H1 (cell line): ENCODE measurements around the gene SECTM1.

Experiments
- BCL11A ChIP-seq, 2 experiments: IDR thresholded peaks; one replicate each; pipeline ENCODE4 v1.6.1; 2011; ENCODE audit warnings: low read depth in 2 of 2, low read length in 2 of 2, mild to moderate bottlenecking in 2 of 2
- CEBPB ChIP-seq: IDR thresholded peaks from 2 replicates; pipeline ENCODE4 v1.6.1; 2012; ENCODE audit warnings: low read depth, low read length
- CTCF ChIP-seq, 3 experiments: IDR thresholded peaks; 1 replicate in 2 of 3; 2 replicates in 1 of 3; pipeline versions ENCODE4 v1.5.1 to v1.6.1; 2011; ENCODE audit warnings: low read length in 3 of 3, mild to moderate bottlenecking in 3 of 3, inconsistent platforms in 2 of 3, low read depth in 1 of 3, moderate library complexity in 1 of 3; ENCODE audit not compliant: insufficient read depth in 1 of 3; ENCODE audit errors: control extremely low read depth in 1 of 3
- EP300 ChIP-seq, 2 experiments: IDR thresholded peaks; 1 replicate in 1 of 2; 2 replicates in 1 of 2; pipeline ENCODE4 v1.6.1; 2011 to 2012; ENCODE audit warnings: low read depth in 2 of 2, low read length in 2 of 2, mild to moderate bottlenecking in 2 of 2, borderline replicate concordance in 1 of 2, inconsistent platforms in 1 of 2, moderate library complexity in 1 of 2
- HDAC2 ChIP-seq, 2 experiments: fragments of 300-600 bp in 1 of 2; sonication (generic) in 1 of 2; IDR thresholded peaks; 2 replicates each; pipeline ENCODE4 v1.6.1; 2011 to 2012; ENCODE audit warnings: low read depth in 2 of 2, low read length in 2 of 2, mild to moderate bottlenecking in 2 of 2, moderate library complexity in 2 of 2, borderline replicate concordance in 1 of 2, inconsistent platforms in 1 of 2
- JUN ChIP-seq: IDR thresholded peaks from 2 replicates; pipeline ENCODE4 v1.6.1; 2011; ENCODE audit warnings: low read depth, mild to moderate bottlenecking, improper control_type of control experiment, low read length
- JUND ChIP-seq: IDR thresholded peaks from 2 replicates; pipeline ENCODE4 v1.6.1; 2011; ENCODE audit warnings: mild to moderate bottlenecking, improper control_type of control experiment, low read length
- POLR2A ChIP-seq, 2 experiments: IDR thresholded peaks; 1 replicate in 1 of 2; 2 replicates in 1 of 2; pipeline ENCODE4 v1.6.1; 2011; ENCODE audit warnings: low read depth in 2 of 2, low read length in 2 of 2, mild to moderate bottlenecking in 2 of 2; ENCODE audit errors: control extremely low read depth in 1 of 2
- USF2 ChIP-seq: IDR thresholded peaks from 2 replicates; pipeline ENCODE4 v1.6.1; 2011; ENCODE audit warnings: low read length, improper control_type of control experiment
- ZNF274 ChIP-seq: IDR thresholded peaks from 2 replicates; pipeline ENCODE4 v1.7.0; 2012; ENCODE audit warnings: low read length, borderline replicate concordance; ENCODE audit errors: extremely low read depth

- TF ChIP-seq USF2 = no peak
- TF ChIP-seq EP300 (IDR thresholded peaks at IDR 0.05; ENCODE audit: borderline replicate concordance in 1 of 2, low read depth in 2 of 2, low read length in 2 of 2) = no peak
- no peak for TF ChIP-seq ZNF274
- no peak for TF ChIP-seq CTCF (IDR thresholded peaks at IDR 0.05; ENCODE audit: control extremely low read depth in 1 of 3, insufficient read depth in 1 of 3, low read depth in 1 of 3, low read length in 3 of 3)
- TF ChIP-seq JUND = no peak
- TF ChIP-seq POLR2A (IDR thresholded peaks at IDR 0.05; ENCODE audit: control extremely low read depth in 1 of 2, low read depth in 2 of 2, low read length in 2 of 2) = no peak
- no peak for TF ChIP-seq BCL11A (IDR thresholded peaks at IDR 0.05; ENCODE audit: low read depth in 2 of 2, low read length in 2 of 2)
- TF ChIP-seq HDAC2 (IDR thresholded peaks at IDR 0.05; ENCODE audit: borderline replicate concordance in 1 of 2, low read depth in 2 of 2, low read length in 2 of 2) = no peak
- no peak for TF ChIP-seq CEBPB
- no peak for TF ChIP-seq JUN
Measured at GRCh38 chr17:82296511-82297279, 36.9 kb downstream of the SECTM1 start.
